Thoracic aorta (tissue), 2 donors: Measurements from ENCODE around the gene UPK3A. TPM values are rescaled to one million over a fixed set of nuclear protein-coding genes. Genes with fewer than 3 reads are reported as not detected.

ENCODE experiments used
- ATAC-seq: fragments of 150-250 bp; one replicate; pipeline ENCODE4 v1.8.0; 2017; ENCODE audit warnings: low read depth; ENCODE audit not compliant: insufficient number of reproducible peaks, low FRiP score
- DNase-seq: peaks from one replicate; pipeline ENCODE4 v3.0.0-alpha.2; 2020; ENCODE audit warnings: low spot score
- H3K27ac ChIP-seq, 2 donors: fragments of 200-600 bp; sonication (generic); 1 replicate in 1 of 2; 2 replicates in 1 of 2; pipeline ENCODE4 v1.5.1; 2016; ENCODE audit warnings: mild to moderate bottlenecking in 2 of 2, moderate library complexity in 2 of 2
- H3K27me3 ChIP-seq: fragments of 200-600 bp; sonication (generic); replicated peaks from 2 replicates; pipeline ENCODE4 v1.6.0; 2016; ENCODE audit warnings: mild to moderate bottlenecking; ENCODE audit not compliant: insufficient read depth
- H3K36me3 ChIP-seq: fragments of 200-600 bp; sonication (generic); one replicate; pipeline ENCODE4 v1.5.1; 2016
- H3K4me1 ChIP-seq, 2 donors: fragments of 200-600 bp; sonication (generic); 1 replicate in 1 of 2; 2 replicates in 1 of 2; pipeline versions ENCODE4 v1.5.1 to v1.6.0; 2016; ENCODE audit warnings: low read depth in 2 of 2, mild to moderate bottlenecking in 1 of 2; ENCODE audit not compliant: control insufficient read depth in 1 of 2
- H3K4me3 ChIP-seq: fragments of 200-600 bp; sonication (generic); 2 replicates; pipeline ENCODE4 v1.5.1; 2016; ENCODE audit warnings: mild to moderate bottlenecking
- H3K9me3 ChIP-seq: fragments of 200-600 bp; sonication (generic); 2 replicates; pipeline ENCODE4 v1.5.1; 2016
- CTCF ChIP-seq: fragments of 200-600 bp; sonication (generic); IDR thresholded peaks from one replicate; pipeline ENCODE4 v1.5.1; 2019; ENCODE audit warnings: antibody characterized with exemption
- total RNA-seq, 2 donors: library from RNA; depleted of rRNA; stranded (reverse); fragments of >200 nt; gene quantifications; one replicate each; pipeline versions ENCODE4 v1.1.0 to v1.2.3, GENCODE V29; 2016

UPK3A gene
- total RNA-seq, 2 donors from 2014 or later: not detected

- Histone ChIP-seq H3K27me3 (no peaks in the 10 kb centered on the region), H3K4me1 (peaks cover 10 to 23% of the 10 kb centered on the region in 2 donors), H3K4me3 (no peak overlapping the region), H3K9me3 (no peaks in the 10 kb centered on the region), H3K27ac (no peak overlapping the region), H3K36me3 (no peaks in the 10 kb centered on the region)
- no peak for TF ChIP-seq CTCF
- ATAC-seq (no peak), DNase-seq (no peak)
Observed at GRCh38 chr22:45238076-45238956, 46.4 kb upstream of the UPK3A start.

- H3K27ac ChIP-seq: no peak overlapping the region
- no peaks in the 10 kb centered on the region for H3K27me3 ChIP-seq
- no peak for TF ChIP-seq CTCF
- peak overlapping the region; percentile 90 for H3K4me3 ChIP-seq
- H3K4me1 ChIP-seq: peaks cover 10 to 23% of the 10 kb centered on the region in 2 donors
- DNase-seq (no peak), ATAC-seq (no peak)
- no peaks in the 10 kb centered on the region for H3K36me3 ChIP-seq
- H3K9me3 ChIP-seq: no peaks in the 10 kb centered on the region
Observed at GRCh38 chr22:45238957-45239680, 45.6 kb upstream of the UPK3A start.

- peaks cover 10 to 23% of the 10 kb centered on the region in 2 donors for H3K4me1 ChIP-seq
- ATAC-seq (no peak), DNase-seq (no peak)
- TF ChIP-seq CTCF: no peak
- peak overlapping the region; percentile 90 for H3K4me3 ChIP-seq
- no peaks in the 10 kb centered on the region for H3K36me3 ChIP-seq
- no peaks in the 10 kb centered on the region for H3K27me3 ChIP-seq
- H3K27ac ChIP-seq: no peak overlapping the region
- H3K9me3 ChIP-seq: no peaks in the 10 kb centered on the region
Observed at GRCh38 chr22:45239681-45240051, 45.1 kb upstream of the UPK3A start.

GRCh38 chr22:45240104-45240809 is 44.5 kb upstream of the UPK3A start:
- Histone ChIP-seq H3K4me1 (peaks cover 10 to 23% of the 10 kb centered on the region in 2 donors), H3K36me3 (no peaks in the 10 kb centered on the region), H3K27me3 (no peaks in the 10 kb centered on the region), H3K27ac (no peak overlapping the region), H3K9me3 (no peaks in the 10 kb centered on the region), H3K4me3 (peak overlapping the region; percentile 90)
- peak; percentile 23 for ATAC-seq
- no peak for DNase-seq
- no peak for TF ChIP-seq CTCF
